Cortex of kidney (tissue), 1 donor: Measurements from ENCODE around the gene PMEPA1.

Source experiments
- DNase-seq: peaks from one replicate; lab custom pipeline; 2025; lab: John Stamatoyannopoulos, UW

Gene PMEPA1

GRCh38 chr20:57661746-57662455, 47.9 kb downstream of the PMEPA1 start:
- DNase-seq = no peak

GRCh38 chr20:57660922-57661745, 48.7 kb downstream of the PMEPA1 start:
- DNase-seq = no peak

- DNase-seq = no peak
These were observed 49.5 kb downstream of the PMEPA1 start for GRCh38 chr20:57660181-57660921.

- DNase-seq = no peak
These were observed 50.2 kb downstream of the PMEPA1 start for GRCh38 chr20:57659517-57660180.

GRCh38 chr20:57658833-57659516, 50.8 kb downstream of the PMEPA1 start:
- DNase-seq = no peak

GRCh38 chr20:57658447-57658832, 51.4 kb downstream of the PMEPA1 start:
- no peak for DNase-seq

- DNase-seq = no peak
These were observed 52.0 kb downstream of the PMEPA1 start for GRCh38 chr20:57657535-57658446.

GRCh38 chr20:57656821-57657534, 52.8 kb downstream of the PMEPA1 start:
- no peak for DNase-seq

- DNase-seq = no peak
These were observed 53.5 kb downstream of the PMEPA1 start for GRCh38 chr20:57656252-57656820.

- no peak for DNase-seq
These were observed 54.0 kb downstream of the PMEPA1 start for GRCh38 chr20:57655809-57656155.

GRCh38 chr20:57654998-57655808, 54.6 kb downstream of the PMEPA1 start:
- DNase-seq = no peak

GRCh38 chr20:57654363-57654997, 55.3 kb downstream of the PMEPA1 start:
- DNase-seq = no peak

GRCh38 chr20:57653910-57654309, 55.9 kb downstream of the PMEPA1 start:
- DNase-seq = no peak

GRCh38 chr20:57653546-57653900, 56.3 kb downstream of the PMEPA1 start:
- no peak for DNase-seq

GRCh38 chr20:57652606-57653545, 56.9 kb downstream of the PMEPA1 start:
- DNase-seq = no peak

- no peak for DNase-seq
These were observed 57.8 kb downstream of the PMEPA1 start for GRCh38 chr20:57651881-57652605.
